DMS153 treated with DMSO at 0.1 percent for 48 hours (cell line): Measurements from ENCODE around the gene ZNF777.

Experiments used
- DNase-seq: peaks from one replicate; lab custom pipeline; 2025; ENCODE audit not compliant: unreplicated experiment; lab: John Stamatoyannopoulos, UW

The ZNF777 gene

DNA sequence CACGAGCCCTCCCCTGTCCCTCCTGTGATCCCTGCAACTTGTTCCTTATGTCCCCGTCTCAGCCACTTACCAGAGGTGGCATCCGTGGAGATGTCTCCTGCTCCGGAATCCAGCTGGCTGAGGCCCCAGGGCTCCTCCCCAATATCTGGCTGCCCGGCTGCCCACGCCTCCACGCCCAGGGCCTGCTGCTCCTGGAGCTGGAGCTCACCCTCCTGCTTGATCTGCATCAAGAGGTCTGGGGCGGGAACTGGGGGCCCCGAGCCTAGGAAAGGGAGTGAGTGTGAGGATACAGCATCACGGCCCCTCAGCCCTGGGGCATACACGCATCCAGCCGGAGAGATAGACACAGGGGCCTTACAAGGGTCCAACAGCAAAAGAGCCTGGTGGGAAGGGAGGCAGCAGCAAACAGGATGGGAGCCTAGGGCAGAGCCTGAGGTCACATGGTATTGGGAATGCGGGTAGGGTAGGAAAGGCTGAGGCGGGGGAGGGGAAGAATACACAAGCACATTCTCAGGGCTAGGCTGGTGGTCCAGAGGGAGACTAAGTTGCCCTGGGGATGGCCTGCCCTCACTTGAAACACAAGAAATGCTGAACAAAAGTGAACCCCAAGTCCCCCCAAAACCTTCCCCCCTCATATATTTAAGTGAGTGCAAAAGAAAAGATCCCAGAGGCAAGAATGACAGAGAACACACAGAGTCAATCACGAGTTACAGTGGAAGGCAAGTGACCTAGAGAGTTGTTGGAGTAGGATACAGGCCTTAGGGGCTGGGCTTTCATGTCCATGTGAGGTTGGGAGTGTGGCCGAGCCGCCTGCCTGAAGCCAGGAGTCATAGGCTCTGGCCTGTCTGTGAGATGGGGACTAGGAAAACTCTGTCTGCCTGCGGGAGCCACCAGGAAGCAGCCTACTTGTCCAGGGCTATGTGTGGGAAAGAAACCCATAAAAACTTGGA is 16.9 kb upstream of the ZNF777 start:
- no peak for DNase-seq

DNA sequence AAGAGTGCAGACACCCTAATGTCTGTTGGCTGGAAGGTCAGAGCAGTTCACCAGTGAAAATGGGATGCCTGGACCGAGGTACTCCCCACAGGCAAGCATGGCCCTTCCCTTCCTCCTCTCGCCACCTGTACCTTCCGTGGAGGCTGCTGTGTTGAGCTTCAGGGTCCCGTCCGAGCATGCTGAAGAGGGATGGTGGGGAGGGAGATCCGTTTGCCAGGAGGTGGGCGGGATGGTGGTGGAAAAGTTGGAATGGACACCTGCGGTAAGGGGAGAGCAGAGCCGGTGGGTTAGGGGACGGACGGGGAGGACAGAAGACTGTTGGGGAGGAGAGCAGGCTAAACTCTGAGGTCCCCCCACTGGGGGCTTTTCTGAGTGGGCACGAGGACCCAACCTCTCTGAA is 15.9 kb upstream of the ZNF777 start:
- no peak for DNase-seq

DNA sequence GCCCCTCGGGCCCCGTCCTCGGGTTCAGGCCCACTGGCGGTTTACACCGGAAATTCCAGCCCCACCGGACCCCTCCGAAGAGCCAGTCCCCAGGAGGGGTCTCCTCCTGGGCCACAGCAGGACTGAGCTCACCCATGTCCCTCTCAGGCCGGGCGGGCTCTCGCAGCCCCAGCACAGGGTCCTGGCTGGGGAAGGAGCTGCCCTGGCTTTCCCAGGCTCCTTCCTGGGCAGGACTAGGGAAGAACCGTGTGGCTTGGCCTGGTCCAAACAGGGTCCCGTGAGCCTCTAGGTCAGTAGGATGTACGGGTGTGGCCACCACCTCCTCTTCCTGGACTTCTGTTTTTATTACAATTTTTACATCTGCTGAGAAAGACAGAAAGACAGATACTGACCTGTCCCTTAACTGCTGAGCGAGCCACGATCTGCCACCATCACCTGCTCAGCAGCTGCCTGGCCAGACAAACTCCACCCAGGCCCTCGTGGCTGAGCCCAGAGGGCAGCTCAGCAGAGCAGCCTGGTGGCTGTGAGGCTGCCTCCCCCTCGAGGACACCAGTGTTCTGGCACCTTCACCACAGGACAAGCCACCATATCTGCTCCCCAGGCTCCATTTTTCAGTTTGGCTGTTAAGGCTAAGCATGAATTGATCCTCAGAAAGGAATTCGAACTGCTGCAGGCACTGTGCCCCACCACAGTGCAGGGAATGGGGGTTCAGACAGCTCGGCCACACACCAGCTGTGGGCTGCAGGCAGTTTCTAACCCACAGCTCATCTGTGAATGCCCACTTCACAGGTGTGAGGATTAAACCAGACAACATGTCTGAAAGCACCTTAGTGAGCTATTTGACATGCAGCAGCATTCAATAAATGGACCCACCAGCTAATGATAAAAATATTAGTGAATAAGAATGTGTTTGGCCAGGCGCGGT is 14.5 kb upstream of the ZNF777 start:
- no peak for DNase-seq

DNA sequence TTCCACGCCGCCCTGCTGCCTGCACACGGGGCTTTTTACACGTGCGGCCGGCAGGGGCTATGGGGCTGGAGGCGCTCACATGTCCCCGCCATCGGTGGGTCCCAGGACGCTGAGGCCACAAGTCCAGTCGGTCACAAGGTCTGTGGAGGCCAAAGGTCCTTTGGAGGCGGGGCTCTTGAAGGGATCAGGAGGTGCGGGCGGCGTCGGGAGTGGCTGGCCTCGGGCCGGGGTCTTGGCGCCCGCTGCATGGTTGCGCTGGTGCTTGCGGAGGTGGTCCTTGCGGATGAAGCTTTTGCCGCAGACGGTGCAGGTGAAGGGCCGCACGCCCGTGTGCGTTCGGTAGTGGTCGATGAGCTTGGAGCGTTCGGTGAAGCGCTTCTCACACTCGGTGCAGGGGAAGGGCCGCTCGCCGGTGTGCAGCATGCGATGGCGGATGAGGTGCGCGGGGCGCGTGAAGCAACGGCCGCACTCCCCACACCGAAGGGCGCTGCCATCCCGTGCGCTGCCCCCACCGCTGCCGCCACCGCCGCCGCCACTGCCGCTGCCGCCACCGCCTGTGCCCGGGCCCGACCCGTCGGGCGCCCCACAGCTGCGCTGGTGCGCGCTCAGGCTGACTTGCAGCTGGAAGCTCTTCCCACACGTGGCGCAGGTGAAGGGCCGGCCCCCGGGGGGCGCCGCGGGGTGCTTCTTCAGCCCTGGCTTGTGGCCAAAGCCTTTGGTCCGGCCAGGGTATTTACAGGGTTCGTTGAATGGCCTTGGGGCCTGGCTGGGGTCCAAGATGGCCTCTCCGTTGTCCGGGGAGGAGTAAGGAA is 13.7 kb upstream of the ZNF777 start:
- DNase-seq = no peak

DNA sequence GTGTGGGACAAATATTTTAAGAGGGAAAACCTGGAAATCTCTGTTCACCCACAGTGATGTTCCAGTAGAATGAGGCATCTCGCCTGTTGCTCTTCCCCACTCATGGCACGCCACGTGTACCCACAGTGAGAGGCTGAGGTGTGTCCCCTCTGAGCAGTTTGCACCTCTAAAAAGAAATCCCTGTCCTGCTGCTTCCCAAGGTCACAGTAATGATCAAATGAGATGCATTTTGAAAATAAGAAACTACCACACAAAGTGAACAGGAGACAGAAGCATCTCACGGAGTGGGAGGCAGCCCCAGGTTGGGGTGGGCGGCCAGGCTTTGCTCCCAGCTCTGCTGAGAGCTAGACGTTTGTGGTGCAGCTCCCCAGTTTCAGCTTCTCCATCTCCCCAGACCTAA is 12.4 kb upstream of the ZNF777 start:
- DNase-seq = no peak

DNA sequence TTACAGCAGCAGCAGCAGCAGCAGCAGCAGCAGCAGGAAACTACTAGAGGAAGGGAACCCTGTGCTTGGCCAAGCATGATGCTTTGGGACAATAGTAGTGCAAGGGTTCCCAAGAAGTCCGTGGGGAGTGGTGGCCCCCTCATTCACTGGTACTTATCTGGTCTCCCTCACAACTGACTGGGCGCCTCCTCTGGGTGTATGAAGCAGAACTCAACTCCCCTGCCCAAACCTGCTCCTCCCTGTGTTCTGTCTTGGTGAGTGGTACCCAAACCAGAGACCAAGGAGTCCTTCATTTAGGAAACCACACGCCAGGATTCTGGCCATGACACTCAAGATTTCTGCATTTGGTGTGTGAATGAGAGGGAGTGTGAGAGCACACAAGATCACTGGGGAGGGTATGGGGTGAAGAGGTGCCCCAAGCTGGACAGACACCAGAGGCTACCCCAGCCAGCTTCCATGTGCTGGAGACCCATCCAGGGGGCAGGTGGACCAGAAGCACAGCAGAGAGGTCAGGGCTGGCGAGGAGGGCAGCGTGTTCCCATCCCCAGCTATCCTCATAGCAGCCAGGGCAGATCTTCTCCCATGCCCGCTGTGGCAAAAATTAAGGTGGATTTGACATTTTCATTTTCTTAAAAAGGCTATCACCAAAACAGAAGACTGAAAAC is 10.6 kb upstream of the ZNF777 start:
- DNase-seq = no peak

DNA sequence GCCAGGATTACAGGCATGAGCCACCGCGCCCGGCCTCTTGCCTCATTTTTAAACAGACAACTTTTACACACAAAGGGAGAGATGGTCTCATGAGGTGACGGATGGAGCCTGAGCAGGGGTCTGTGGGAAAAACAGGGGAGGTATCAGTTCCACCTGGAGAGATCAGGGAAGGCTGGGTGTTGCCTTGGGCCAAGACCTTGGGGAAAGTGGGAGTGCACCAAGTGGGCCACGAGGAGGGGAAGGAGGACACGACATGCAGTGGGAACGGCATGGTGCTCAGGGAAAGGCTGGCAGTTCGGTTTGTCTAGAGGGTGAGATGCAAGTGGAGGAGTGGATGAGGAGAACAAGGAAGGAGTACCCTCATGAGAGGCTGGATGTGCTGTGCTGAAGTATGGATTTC is 8.9 kb upstream of the ZNF777 start:
- no peak for DNase-seq

DNA sequence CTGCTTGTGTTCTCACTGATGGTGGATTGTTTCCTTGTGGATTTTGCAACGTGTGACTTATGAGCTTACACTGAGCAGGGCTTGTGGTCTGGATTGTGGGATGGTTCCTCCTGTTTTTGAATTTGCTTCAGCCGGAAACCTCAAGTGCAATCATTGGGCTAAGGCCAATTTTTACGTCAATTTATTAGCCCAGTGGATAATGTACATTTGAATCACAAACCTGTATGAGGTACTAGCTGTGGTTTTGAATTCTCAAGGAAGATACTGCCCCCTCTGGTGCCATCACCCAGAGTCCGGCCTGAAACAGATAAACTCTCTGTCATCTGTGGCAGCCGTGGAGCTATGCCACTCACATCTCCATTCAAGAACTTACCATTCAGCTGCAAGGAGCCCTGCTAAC is 7.3 kb upstream of the ZNF777 start:
- DNase-seq = no peak

DNA sequence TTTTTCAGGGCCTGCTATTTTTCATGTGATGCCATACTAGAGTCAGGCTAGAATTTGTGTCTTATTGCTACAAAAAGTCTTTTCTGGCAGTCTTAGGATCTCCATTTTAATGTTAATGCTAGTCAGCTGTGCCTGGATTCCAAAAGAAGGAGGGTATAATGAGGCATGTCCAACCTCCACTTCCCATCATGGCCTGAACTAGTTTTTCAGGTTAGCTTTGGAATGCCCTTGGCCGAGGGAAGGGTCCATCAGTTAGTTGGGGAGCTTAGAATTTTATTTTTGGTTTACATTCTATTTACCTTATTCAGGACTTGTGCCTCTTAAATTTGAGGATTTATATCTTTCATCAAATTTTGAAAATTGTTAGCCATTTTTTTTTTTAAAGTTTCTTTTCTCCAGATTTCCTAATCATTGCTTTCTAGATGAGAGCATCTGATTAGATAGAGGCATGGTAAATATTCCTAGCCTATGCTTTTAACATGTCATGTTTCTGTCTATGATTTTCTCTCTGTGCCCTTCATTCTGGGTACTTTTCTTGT is 6.5 kb upstream of the ZNF777 start:
- DNase-seq = no peak

DNA sequence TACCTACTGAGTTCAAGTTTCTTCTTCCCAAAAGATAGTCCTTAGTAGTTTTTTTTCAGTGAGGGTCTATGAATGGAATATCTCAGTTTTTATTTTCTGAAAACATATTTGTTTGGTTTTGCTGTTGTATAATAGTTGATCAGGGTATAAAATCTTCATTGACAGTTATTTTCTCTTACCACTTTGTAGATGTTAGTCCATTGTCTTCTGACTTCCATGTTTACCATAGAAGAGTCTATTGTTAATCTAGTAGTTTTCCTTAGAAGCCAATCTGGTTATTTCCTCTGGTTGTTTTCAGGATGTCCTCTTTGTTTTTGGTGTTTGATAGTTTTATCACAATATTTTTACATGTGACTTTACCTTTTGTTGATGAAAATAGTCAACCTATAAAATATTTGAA is 5.5 kb upstream of the ZNF777 start:
- no peak for DNase-seq

DNA sequence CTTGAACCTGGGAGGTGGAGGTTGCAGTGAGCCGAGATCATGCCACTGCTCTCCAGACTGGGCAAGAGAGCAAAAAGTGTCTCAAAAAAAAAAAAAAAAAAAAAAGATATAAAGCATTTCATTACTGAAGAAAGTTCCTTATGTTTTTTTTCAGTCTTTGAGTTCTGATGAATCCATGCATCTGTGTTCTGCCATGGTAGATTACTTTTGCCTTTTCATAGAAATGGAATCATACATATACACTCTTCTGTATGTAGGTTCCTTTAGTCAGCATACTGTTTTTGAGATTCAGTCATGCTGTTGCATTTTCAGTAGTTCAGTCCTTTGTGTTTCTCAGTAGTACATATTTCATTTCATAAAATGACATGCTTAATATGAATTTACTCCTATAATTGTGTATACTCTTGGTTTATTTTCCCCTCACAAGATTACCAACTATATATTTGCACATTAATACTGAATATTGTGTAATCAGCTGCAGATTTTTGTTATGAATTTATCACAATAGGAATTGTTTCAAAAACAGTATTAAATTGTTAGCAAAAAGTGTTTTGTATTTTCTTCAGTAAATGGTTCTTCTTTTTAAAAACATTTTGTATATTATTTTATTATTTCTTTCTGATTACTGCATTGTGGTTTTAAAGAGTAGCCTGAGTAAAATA is 2.8 kb upstream of the ZNF777 start:
- no peak for DNase-seq

DNA sequence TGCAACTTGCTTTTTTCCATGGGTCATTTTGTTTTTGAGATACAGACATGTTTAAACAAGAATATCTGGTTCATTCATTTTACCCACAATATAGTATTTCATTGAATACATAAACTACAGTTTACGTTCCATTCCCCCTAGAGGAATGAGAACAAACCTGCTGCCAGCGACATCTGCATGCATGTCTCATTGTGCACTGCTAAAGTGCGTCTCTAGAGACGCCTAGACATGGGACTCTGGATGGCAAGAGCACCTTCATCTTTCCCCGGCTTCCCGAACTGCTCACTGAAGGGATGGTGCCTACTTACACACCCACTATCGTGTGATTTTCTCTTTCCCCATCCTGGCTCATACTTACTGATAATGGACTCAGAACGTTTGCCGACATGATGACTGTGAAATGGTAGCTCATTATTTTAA is 1.2 kb upstream of the ZNF777 start:
- DNase-seq = no peak

DNA sequence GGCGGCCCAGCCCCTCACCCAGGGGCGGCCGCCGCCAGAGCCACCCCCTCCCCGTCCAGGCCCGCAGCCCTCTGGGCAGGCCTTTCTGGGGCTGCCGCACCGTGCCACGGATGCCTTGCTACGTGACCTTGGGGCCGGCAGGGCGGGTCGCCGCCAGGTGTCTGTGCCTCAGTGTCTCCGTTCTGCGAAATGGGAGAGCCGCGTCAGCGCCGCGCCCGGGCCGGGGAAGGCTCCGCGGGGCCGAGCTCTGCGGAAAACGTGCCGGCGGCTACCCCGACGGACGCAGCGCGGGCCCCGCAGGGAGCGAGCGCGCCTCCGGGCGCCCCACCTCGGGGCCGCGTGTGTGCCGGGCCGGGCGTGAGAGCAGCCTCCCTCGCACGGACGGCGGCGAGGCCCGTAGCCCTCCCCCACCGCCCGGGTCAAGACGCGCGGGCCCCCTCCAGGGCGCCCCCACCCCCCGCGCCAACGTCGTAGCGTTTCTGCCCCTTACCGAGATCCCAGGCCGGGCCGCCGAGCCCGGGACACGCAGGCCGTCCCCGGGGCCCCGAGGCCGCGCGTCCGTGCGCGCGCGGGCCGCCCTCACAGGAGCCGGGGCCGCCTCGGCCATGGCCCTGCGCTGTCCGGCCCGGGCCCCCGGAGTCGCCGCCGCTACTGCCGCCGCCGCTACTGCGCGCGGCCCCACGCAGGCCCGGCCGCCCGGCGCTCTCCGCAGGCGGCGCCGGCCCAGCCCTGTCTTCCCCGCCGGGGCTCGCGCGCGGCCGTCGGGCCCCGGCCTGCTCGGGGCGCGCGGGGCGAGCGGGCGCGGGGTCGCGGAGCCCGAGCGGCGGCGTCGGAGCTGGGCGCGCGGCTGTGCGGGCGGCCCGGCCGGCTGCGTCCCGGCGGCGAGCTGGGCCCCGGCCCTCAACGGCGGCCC is 1.1 kb downstream of the ZNF777 start:
- no peak for DNase-seq

DNA sequence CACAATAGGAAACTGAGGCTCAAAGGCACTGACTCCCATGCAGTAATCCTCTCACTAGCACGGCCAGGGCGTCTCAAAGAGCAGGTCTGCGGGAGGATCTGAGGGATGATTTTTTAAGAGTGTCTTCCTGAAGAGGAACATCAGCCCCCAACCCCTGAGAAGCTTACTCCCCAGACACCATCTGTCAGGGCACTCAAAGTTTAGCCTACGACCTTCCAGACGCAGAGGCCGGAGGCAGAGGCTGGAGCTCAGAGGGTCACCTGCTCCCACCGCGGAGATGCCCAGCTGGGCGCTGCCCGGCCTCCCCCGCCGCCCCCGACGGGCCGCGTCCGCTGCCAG is 1.7 kb downstream of the ZNF777 start:
- no peak for DNase-seq

DNA sequence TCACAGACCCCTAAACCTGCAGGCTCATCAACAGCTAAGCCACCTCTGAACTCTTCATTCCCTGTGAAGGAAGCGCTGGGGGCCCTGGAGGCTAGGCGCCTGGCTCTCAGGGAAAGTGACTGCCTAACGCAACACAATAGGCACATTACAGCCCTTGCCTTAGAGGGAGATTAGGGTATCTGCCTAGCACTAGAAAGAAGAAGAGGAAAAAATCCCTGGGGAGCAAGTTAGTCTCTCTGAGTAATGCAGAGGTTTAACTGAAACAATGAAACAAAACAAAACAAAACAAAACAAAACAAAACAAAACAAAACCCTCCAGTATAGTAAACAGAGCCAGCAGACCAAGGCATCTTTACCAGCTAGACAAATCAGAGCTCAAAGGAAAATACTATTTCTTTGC is 2.6 kb downstream of the ZNF777 start:
- no peak for DNase-seq

DNA sequence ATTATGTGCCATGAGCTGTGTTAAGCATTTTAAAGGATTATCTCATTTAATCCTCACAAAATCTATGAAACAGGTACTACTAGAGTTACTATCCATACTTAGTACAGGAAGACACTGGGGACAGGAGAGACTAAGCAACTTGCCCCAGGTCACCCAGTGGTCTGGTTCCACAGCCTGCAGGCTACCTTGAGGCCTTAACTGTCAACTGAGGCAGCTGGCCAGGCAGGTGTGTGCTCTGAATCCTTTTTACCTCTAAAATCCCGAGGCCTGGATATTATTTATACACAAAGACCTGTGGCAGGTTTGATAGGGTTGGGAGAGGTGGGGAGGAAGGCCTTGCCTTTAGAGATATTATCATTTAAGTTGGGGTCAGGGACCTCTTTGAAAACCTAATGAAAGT is 3.1 kb downstream of the ZNF777 start:
- no peak for DNase-seq

DNA sequence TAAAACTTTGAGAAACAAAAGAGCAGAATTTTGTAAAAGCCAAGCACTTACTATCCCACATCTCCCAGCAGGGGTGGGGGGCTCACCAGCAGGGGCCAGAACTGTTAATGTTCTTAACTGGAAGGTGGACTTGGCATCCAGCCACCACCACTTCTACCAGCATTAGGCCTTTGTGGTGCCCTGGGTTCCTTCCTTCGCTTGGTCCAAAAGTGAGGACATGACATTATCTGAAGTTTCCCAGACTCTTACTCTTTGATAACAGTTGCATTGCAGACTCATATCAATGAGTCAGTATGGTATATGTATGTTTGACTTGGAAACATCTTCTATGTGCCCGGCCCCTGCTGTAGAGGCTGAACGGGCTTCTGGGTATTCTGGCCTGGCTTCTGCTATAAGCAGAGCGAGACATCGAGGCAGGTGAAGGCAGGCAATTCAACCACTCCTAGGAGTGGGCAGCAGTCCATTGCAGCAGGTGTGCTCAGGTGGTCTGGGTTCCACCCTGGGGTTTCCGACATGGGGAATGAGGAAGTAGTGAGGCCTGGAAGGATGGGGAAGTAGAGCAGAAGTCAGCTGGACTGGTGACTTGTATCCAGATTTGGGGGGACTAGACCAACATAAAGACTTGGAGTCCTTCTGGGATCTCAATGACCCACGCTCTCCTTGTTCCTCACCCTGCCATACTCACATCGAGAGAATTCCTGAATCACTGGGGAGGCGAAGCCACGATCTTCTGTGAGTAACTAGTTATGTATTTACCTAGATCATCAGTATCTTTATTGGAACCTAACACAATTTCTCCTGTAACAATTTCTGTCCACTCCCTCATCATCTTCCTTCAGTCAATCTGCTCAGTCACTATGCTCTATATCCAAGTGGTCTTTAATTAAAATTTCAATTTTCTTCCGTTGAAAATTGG is 4.1 kb downstream of the ZNF777 start:
- DNase-seq = no peak
